Measurements from ENCODE around the gene UGT8. TPM values are rescaled to one million over a fixed set of nuclear protein-coding genes. Genes with fewer than 3 reads are reported as not detected.

UGT8 gene
- total and polyA plus RNA-seq, 2 of the 8 experiments (the other 6 are each of a cell fraction or from before 2014, with no cell fraction given) = 16.9 to 26.9 TPM

DNA sequence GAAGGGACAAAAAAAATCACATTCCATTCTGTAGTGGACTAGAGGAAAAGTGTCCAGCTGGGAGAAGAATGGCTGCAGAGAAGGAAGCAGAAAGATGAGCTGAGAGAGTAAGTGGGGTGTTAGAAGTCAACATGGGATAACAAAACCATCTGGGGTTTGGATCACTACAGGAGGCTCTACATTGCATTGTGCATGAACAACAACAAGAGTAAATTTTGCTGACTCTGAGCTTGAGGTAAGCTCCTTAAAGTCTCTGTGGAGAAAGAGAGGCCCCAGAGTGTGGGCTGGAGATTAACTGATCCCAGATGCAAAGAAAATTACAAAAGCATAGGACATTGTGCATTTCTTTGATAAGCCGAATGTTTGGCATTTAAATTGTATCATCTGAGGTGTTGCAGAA is 128.9 kb downstream of the UGT8 start:
- FAIRE-seq = peak; percentile 32
- Histone ChIP-seq H3K23ac (ENCODE audit: insufficient read length) (no peak overlapping the region), H3K23me2 (ENCODE audit: low read depth, low read length) (no peaks in the 10 kb centered on the region), H2AFZ (ENCODE audit: low read length) (no peak overlapping the region), H3K4ac (replicated peaks; ENCODE audit: insufficient read length, low read depth, low read length) (no peak overlapping the region), H3K9ac (replicated peaks in 1 of 4; ENCODE audit: extremely low read depth in 1 of 4, low read depth in 3 of 4, low read length in 3 of 4) (no peak overlapping the region), H3K27me3 (replicated peaks in 1 of 4; ENCODE audit: control insufficient read depth in 3 of 4, extremely low read depth in 1 of 4, insufficient read depth in 3 of 4, low read length in 3 of 4) (no peaks in the 10 kb centered on the region), H2BK120ac (replicated peaks; ENCODE audit: low read depth, low read length) (no peak overlapping the region), H3K79me1 (ENCODE audit: low read depth, low read length) (no peaks in the 10 kb centered on the region), H4K91ac (replicated peaks; ENCODE audit: insufficient read length, low read length) (no peak overlapping the region), H2BK5ac (ENCODE audit: low read depth, low read length) (no peak overlapping the region), H2BK20ac (ENCODE audit: low read length) (no peak overlapping the region), H2BK15ac (ENCODE audit: low read length) (no peak overlapping the region), H3K79me2 (ENCODE audit: control insufficient read depth in 1 of 2, insufficient read depth in 2 of 2, low read length in 2 of 2) (no peaks in the 10 kb centered on the region), H4K8ac (ENCODE audit: extremely low read depth, insufficient read depth, low read length) (no peak overlapping the region), H3K14ac (ENCODE audit: insufficient read length) (no peak overlapping the region), H3K4me1 (replicated peaks in 1 of 4; ENCODE audit: control insufficient read depth in 3 of 4, insufficient read depth in 4 of 4, low read length in 3 of 4) (peaks cover 0 to 5% (median 3%) of the 10 kb centered on the region in 4 experiments; a peak in 3 of 7 replicates), H4K20me1 (replicated peaks in 1 of 2; ENCODE audit: control insufficient read depth in 1 of 2, insufficient read depth in 2 of 2, low read length in 2 of 2) (no peaks in the 10 kb centered on the region), H3K18ac (ENCODE audit: extremely low read depth, low read length) (no peak overlapping the region), H3K36me3 (ENCODE audit: control insufficient read depth in 2 of 4, insufficient read depth in 4 of 4, low read length in 3 of 4) (no peaks in the 10 kb centered on the region), H2AK5ac (ENCODE audit: low read depth, low read length) (no peak overlapping the region), H3K4me2 (ENCODE audit: insufficient read depth in 1 of 2, low read depth in 2 of 2, low read length in 2 of 2) (no peak overlapping the region), H2BK12ac (ENCODE audit: low read depth, low read length) (no peak overlapping the region), H4K5ac (ENCODE audit: insufficient read length, low read depth, low read length) (no peak overlapping the region), H3K4me3 (ENCODE audit: extremely low read depth in 1 of 4, insufficient read depth in 2 of 4, low read depth in 3 of 4, low read length in 4 of 4) (no peak overlapping the region), H3K9me3 (ENCODE audit: insufficient read depth in 2 of 2, low read depth in 1 of 2, low read length in 1 of 2) (no peaks in the 10 kb centered on the region), H3K27ac (ENCODE audit: low read depth, low read length) (no peak overlapping the region), H3K56ac (replicated peaks; ENCODE audit: insufficient read length, low read depth, low read length) (no peak overlapping the region)
- WGBS, 2 experiments (ENCODE audit: extremely low coverage in 1 of 2, insufficient coverage in 1 of 2, insufficient read length in 1 of 2, insufficient replicate concordance in 2 of 2, low coverage in 1 of 2, low lambda C conversion rate in 2 of 2, missing lambda C conversion rate in 1 of 2) = 0% methylated on average over 1 of the region's 1 CpG; no CpG with 5 or more reads in 1 of the 2 experiments
- ChIA-PET CTCF (ENCODE audit: partially characterized antibody) (interaction anchor here (0.8 kb wide), 1 partner anchor 15 kb away, joined by 3 read pairs; no protein-coding TSS in a partner anchor), POLR2A (ENCODE audit: partially characterized antibody) (no interaction called here)
- TF ChIP-seq TBP (IDR thresholded peaks at IDR 0.05; ENCODE audit: low read depth, low read length) (no peak), SIX5 (IDR thresholded peaks at IDR 0.05; ENCODE audit: low read depth, low read length) (no peak), EGR1 (IDR thresholded peaks at IDR 0.05; ENCODE audit: borderline replicate concordance, low read depth, low read length) (no peak), MAFK (IDR thresholded peaks at IDR 0.05; ENCODE audit: low read depth, low read length) (0 out of 2 replicates have a peak, but pooled peaks have one; percentile 8), CBX8 (IDR thresholded peaks at IDR 0.05; ENCODE audit: borderline replicate concordance, low read depth, low read length) (no peak), CTBP2 (IDR thresholded peaks at IDR 0.05; ENCODE audit: borderline replicate concordance, insufficient read depth, insufficient read length, low read length) (no peak)
- no peak for DNase-seq (ENCODE audit: low read depth in 1 of 2, low spot score in 2 of 2)

Data from H1 (cell line).